Osteoblast (primary cell): ENCODE data around the gene SYCP2. TPM values are rescaled to one million over a fixed set of nuclear protein-coding genes. Genes with fewer than 3 reads are reported as not detected.

Experiments used
- DNase-seq: peaks from one replicate; pipeline ENCODE4 v3.0.0; 2011; ENCODE audit warnings: low spot score, mixed read lengths; ENCODE audit not compliant: insufficient read length; ENCODE audit errors: missing footprints
- H2AFZ ChIP-seq: 2 replicates; pipeline ENCODE4 v1.6.0; 2011; ENCODE audit warnings: mild to moderate bottlenecking, low read length
- H3K27ac ChIP-seq: 2 replicates; pipeline ENCODE4 v1.5.1; 2011; ENCODE audit warnings: mild to moderate bottlenecking, low read depth, low read length, moderate library complexity
- H3K27me3 ChIP-seq: 2 replicates; pipeline ENCODE4 v1.6.0; 2012; ENCODE audit warnings: mild to moderate bottlenecking, control low read depth, inconsistent platforms, low read length, moderate library complexity; ENCODE audit not compliant: insufficient read depth
- H3K36me3 ChIP-seq: 2 replicates; pipeline ENCODE4 v1.5.1; 2011; ENCODE audit warnings: mild to moderate bottlenecking, low read length, control low read depth, moderate library complexity; ENCODE audit not compliant: insufficient read depth
- H3K4me1 ChIP-seq: 2 replicates; pipeline ENCODE4 v1.5.1; 2011; ENCODE audit warnings: mild to moderate bottlenecking, low read length, control low read depth, moderate library complexity; ENCODE audit not compliant: insufficient read depth
- H3K4me2 ChIP-seq: 2 replicates; pipeline ENCODE4 v1.6.0; 2011; ENCODE audit warnings: mild to moderate bottlenecking, low read length; ENCODE audit not compliant: insufficient read depth
- H3K4me3 ChIP-seq: fragments of 200-600 bp; sonication (generic); 3 replicates; pipeline ENCODE4 v1.5.1; 2012; ENCODE audit warnings: mild to moderate bottlenecking, low read length, inconsistent platforms; ENCODE audit not compliant: insufficient read depth
- H3K79me2 ChIP-seq: 2 replicates; pipeline ENCODE4 v1.6.0; 2012; ENCODE audit warnings: mild to moderate bottlenecking, low read length, control low read depth, inconsistent platforms; ENCODE audit not compliant: insufficient read depth
- H3K9me3 ChIP-seq: 2 replicates; pipeline ENCODE4 v1.5.1; 2011; ENCODE audit warnings: low read depth, low read length, control low read depth
- H4K20me1 ChIP-seq: 2 replicates; pipeline ENCODE4 v1.6.0; 2012; ENCODE audit warnings: mild to moderate bottlenecking, low read length, control low read depth; ENCODE audit not compliant: insufficient read depth
- total RNA-seq: library from RNA; depleted of rRNA; stranded (reverse); fragments of >200 nt; gene quantifications from 2 replicates; pipeline ENCODE4 v1.2.3, GENCODE V29; 2012
- TF ChIP-seq, protein P1 (sequence below): IDR thresholded peaks from 2 replicates; pipeline ENCODE4 v1.5.1; 2011; ENCODE audit warnings: mild to moderate bottlenecking, low read depth, low read length, moderate library complexity; ENCODE audit errors: extremely low read depth

SYCP2 gene
- total RNA-seq, 1 donor = 1.4 TPM

DNA sequence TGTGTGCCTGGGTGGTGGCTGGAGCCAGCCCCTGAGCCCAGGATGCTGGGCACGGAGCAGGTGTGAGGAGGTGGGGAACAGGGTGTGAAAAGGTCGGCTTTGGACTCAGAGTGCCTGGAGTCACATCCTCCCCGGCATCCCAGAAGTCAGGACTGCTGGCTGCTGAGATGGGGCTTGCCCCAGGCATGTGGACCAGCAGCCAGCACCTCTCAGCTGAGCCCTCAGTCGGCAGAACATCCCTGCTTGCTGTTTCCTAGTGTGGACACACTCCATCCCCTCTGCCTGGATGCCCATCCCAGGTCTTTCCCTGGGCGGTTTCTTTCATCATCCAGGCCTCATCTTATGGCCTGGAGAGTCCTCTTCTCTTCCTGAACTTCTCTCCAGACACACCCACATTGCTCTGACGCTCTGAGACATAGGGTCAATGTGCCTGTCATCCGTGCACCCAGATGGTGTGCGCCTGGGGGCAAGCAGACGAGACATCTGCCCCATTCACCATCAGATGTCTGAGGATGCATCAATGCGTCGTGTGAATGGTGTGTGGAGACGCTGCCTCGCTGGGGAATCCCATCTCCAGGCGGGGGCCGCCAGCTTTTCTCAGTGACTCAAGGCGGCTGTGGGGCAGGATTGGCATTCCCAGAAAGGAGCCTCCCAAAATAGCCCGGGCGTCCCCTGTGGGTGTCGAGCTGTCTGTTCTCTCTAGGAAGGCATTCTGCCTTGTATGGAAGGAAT, 104.2 kb downstream of the SYCP2 start:
- H3K4me2 ChIP-seq = no peak overlapping the region
- DNase-seq = peak; percentile 55
- H3K4me3 ChIP-seq = no peak overlapping the region
- peaks cover 5% of the 10 kb centered on the region for H3K27me3 ChIP-seq
- H2AFZ ChIP-seq = no peak overlapping the region
- H3K36me3 ChIP-seq = no peaks in the 10 kb centered on the region
- TF ChIP-seq, protein P1, sequence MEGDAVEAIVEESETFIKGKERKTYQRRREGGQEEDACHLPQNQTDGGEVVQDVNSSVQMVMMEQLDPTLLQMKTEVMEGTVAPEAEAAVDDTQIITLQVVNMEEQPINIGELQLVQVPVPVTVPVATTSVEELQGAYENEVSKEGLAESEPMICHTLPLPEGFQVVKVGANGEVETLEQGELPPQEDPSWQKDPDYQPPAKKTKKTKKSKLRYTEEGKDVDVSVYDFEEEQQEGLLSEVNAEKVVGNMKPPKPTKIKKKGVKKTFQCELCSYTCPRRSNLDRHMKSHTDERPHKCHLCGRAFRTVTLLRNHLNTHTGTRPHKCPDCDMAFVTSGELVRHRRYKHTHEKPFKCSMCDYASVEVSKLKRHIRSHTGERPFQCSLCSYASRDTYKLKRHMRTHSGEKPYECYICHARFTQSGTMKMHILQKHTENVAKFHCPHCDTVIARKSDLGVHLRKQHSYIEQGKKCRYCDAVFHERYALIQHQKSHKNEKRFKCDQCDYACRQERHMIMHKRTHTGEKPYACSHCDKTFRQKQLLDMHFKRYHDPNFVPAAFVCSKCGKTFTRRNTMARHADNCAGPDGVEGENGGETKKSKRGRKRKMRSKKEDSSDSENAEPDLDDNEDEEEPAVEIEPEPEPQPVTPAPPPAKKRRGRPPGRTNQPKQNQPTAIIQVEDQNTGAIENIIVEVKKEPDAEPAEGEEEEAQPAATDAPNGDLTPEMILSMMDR = no peak
- H3K79me2 ChIP-seq = no peaks in the 10 kb centered on the region
- no peaks in the 10 kb centered on the region for H4K20me1 ChIP-seq
- H3K27ac ChIP-seq = no peak overlapping the region
- no peaks in the 10 kb centered on the region for H3K9me3 ChIP-seq
- H3K4me1 ChIP-seq = no peaks in the 10 kb centered on the region

DNA sequence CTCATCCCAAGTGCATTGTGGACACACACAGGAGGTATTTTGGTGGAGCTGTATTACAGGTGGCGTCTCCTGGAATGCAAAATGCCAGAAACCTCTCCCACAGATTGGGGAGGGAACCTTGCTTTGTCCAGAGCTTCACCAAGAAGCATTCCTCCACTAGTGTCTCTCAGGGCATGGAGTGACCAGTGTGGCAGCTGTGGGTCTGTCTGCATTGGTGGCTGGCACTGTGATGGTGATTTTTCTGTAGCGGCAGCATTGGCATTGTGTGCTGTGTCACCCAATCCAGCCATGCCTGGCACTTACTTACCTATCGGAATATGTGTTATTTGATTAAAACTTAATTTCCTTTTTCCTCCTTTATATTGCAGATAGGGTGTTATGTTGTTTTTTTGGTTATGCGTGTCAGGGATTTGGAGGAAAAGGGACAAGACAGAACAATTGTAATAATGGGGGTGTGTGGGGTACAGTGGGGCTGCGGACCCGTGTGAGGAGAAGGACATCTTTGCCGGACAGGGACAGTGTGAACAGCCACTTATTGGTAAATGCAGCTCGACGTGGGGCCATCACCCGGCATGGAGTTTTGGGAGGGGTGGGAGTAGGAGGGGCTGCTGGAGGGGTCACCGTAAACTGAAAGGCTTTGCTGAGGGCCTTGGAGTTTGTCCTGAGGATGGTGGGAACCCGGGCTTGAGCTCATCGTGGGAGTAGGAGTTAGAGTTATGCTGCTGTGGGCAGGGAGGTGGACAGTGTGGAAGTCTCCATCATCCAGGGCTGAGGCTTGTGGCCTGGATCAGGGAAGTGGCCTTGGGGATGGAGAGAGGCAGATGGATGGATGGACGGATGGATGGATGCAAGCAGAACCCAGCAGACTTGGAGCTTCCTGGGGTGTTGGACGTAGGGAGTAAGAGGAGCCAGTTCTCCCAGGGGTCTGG, 105.0 kb downstream of the SYCP2 start:
- TF ChIP-seq, protein P1 = no peak
- Histone ChIP-seq H3K27me3 (peaks cover 5% of the 10 kb centered on the region), H3K27ac (no peak overlapping the region), H3K4me3 (no peak overlapping the region), H3K4me2 (no peak overlapping the region), H3K36me3 (no peaks in the 10 kb centered on the region), H2AFZ (no peak overlapping the region), H4K20me1 (no peaks in the 10 kb centered on the region), H3K79me2 (no peaks in the 10 kb centered on the region), H3K4me1 (no peaks in the 10 kb centered on the region), H3K9me3 (no peaks in the 10 kb centered on the region)
- DNase-seq = no peak

DNA sequence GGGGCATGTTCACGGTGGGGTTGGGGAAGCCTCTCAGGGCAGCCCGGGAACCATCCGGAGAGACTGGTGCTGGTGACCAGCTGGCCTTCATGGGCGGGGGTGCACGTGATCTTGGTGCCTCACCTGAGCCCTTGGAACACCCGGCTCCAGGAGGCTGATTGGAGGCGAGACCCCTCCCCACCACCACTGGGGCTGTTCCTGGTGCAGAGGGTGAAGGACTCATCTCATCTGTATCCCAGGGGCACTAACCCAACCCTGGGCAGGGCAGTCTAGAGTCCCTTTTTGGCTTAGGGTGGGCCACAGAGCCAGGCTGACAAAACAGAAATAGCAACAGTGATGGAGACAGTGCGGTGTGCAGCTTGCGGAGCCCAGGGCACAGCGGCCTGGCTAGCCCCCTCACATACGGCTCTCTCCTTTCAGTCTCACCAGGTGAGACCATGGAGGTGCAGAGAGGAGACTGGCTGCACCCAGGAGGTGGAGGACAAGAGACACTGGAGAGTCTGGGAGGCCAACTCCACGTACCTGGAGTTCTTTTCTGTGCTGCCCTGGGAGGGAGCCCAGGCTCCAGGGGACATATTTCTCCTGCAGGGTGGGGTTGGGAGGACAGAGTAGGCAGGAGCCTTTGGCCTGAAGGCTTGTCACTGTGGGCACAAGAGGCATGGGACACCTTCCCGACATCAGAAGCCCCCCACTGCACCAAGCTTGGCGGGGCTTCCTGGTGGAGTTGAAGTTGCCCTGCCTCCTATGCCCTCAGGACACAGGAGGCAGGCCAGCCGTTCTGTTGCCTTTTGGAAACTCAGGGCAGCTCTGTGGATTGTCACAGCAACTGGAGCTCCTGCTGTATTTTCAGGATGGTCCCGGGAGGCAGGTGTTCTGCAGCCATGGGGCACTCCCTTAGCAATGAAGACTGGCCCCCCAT, 106.0 kb downstream of the SYCP2 start:
- TF ChIP-seq, protein P1 = no peak
- H3K27me3 ChIP-seq = no peaks in the 10 kb centered on the region
- H3K27ac ChIP-seq = no peak overlapping the region
- no peak overlapping the region for H3K4me2 ChIP-seq
- peak; percentile 66 for DNase-seq
- H3K79me2 ChIP-seq = no peaks in the 10 kb centered on the region
- no peaks in the 10 kb centered on the region for H3K36me3 ChIP-seq
- no peak overlapping the region for H2AFZ ChIP-seq
- H3K4me3 ChIP-seq = no peak overlapping the region
- H3K9me3 ChIP-seq = no peaks in the 10 kb centered on the region
- H3K4me1 ChIP-seq = no peaks in the 10 kb centered on the region
- no peaks in the 10 kb centered on the region for H4K20me1 ChIP-seq
